Activated CD4-positive, CD25-positive, alpha-beta regulatory T cell treated with anti-CD3 and anti-CD28 coated beads, Interleukin-2, amount 50 U/mL, for 72 hours (primary cell): ENCODE measurements around the gene ATP11A.
"Not testable (repeated sequence)": the region's sequence is repeated elsewhere in the genome, so short reads cannot be mapped to it uniquely, and the experiment has no call there.

Experiments
- DNase-seq: peaks from one replicate; pipeline ENCODE4 v3.0.0; 2021

Gene ATP11A

GRCh38 chr13:112844411-112844810 is 154.6 kb downstream of the ATP11A start:
- no peak for DNase-seq

DNA sequence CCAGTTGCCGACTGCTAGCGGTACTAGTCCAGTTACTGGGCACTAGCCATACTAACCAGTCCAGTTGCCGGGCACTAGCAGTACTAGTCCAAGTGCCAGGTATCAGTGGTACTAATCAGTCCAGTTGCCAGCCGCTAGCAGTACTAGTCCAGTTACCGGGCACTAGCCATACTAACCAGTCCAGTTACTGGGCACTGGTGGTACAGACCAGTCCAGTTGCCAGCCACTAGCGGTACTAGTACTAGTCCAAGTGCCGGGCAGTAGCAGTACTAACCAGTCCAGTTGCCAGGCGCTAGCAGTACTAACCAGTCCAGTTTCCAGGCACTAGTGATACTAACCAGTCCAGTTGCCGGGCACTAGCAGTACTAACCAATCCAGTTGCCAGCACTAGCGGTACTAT is 155.0 kb downstream of the ATP11A start:
- no peak for DNase-seq

- no peak for DNase-seq
These were observed 155.8 kb downstream of the ATP11A start for GRCh38 chr13:112845511-112846144.

GRCh38 chr13:112846411-112847115 is 156.7 kb downstream of the ATP11A start:
- DNase-seq, result no peak

DNA sequence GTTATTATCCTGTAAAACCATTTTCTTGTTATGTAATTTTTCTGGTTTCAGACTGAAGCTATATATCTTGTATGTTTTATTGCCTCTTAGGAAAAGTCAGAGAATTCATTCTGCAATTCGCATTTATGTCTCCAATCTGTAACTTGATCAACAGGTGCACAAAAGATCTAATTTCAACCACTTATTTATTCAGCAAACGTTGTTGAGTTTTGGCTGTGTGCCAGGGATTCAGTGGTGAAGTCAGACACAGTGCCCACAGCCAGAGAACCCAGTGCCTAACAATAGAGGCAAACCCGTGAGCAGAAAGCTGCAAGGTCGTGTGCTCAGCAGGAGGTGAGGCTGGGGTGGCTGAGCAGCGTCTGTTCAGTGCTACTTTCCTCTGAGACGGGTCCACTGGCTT is 159.7 kb downstream of the ATP11A start:
- DNase-seq, result no peak

DNA sequence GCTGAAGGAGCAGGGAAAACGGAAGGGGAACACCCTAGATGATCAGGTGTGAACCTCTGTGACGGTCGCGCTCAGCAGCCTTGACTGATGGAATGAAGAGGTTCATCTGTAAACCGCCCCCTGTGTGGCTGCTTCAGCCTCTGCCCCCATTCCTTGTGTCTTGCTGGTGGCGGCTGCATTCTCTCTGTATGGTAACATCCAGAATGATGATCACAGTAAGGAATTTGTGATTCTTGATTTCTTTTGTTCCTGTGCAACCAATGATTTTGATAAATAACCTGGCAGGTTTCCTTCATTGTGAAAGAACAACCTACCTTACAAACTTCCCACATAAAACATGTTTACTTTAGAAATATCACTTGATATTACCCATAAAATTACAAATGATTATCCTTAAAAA is 160.4 kb downstream of the ATP11A start:
- no peak for DNase-seq

- no peak for DNase-seq
These were observed 161.5 kb downstream of the ATP11A start for GRCh38 chr13:112851107-112852038.

DNA sequence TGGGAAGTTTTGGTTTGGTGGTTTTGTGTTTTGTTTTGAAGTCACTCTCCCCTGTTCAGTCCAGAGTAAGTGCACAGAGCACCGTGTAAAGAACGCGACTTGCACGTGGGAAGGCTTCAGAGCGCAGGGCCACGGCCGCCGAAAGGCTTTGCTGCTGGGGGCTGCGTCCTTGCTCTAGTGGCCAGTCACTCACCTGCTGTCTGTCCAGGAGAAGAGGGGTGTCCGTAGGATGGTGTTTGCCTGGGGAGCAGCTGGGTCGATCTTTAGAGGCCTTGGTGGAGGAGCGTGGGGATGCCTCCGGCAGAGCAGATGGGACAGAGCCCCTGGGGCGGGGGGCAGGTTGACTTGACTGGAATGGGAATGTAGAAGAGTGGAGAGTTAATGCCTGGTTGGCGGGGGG is 162.6 kb downstream of the ATP11A start:
- DNase-seq, result no peak

- no peak for DNase-seq
These were observed 163.0 kb downstream of the ATP11A start for GRCh38 chr13:112852808-112853207.

GRCh38 chr13:112854321-112854720 is 164.5 kb downstream of the ATP11A start:
- no peak for DNase-seq

DNA sequence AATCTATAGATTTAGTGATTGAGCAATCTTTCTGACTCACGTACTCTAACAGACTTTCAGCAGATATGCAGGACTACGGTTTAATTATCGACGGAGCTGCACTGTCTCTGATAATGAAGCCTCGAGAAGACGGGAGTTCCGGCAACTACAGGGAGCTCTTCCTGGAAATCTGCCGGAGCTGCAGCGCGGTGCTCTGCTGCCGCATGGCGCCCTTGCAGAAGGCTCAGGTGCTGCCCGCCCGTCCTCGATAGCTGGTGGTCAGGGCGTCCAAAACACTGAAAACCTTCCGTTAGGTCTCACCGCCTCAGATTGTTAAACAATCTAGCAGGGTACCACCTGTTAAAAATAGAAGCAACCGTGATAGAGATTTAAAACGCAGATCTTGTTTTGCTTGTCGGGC is 166.0 kb downstream of the ATP11A start:
- DNase-seq, result no peak

GRCh38 chr13:112857914-112858490 is 168.2 kb downstream of the ATP11A start:
- no peak for DNase-seq

GRCh38 chr13:112859128-112859816 is 169.4 kb downstream of the ATP11A start:
- no peak for DNase-seq

- DNase-seq, result no peak
These were observed 170.0 kb downstream of the ATP11A start for GRCh38 chr13:112859817-112860190.

GRCh38 chr13:112861876-112862615 is 172.2 kb downstream of the ATP11A start:
- DNase-seq, result no peak

DNA sequence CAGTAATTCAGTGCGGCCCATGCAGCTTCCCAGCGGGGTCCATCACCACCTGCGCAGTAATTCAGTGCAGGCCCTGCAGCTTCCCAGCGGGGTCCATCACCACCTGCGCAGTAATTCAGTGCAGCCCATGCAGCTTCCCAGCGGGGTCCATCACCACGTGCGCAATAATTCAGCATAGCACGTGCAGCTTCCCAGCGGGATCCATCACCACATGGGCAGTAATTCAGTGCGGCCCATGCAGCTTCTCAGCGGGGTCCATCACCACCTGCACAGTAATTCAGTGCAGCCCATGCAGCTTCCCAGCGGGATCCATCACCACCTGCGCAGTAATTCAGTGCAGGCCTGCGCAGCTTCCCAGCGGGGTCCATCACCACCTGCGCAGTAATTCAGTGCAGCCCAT is 173.5 kb downstream of the ATP11A start:
- not testable (repeated sequence) for DNase-seq

- DNase-seq, result not testable (repeated sequence)
These were observed 175.6 kb downstream of the ATP11A start for GRCh38 chr13:112865478-112865877.

GRCh38 chr13:112867301-112867711 is 177.5 kb downstream of the ATP11A start:
- DNase-seq, result no peak

GRCh38 chr13:112868308-112868707 is 178.5 kb downstream of the ATP11A start:
- DNase-seq, result no peak

DNA sequence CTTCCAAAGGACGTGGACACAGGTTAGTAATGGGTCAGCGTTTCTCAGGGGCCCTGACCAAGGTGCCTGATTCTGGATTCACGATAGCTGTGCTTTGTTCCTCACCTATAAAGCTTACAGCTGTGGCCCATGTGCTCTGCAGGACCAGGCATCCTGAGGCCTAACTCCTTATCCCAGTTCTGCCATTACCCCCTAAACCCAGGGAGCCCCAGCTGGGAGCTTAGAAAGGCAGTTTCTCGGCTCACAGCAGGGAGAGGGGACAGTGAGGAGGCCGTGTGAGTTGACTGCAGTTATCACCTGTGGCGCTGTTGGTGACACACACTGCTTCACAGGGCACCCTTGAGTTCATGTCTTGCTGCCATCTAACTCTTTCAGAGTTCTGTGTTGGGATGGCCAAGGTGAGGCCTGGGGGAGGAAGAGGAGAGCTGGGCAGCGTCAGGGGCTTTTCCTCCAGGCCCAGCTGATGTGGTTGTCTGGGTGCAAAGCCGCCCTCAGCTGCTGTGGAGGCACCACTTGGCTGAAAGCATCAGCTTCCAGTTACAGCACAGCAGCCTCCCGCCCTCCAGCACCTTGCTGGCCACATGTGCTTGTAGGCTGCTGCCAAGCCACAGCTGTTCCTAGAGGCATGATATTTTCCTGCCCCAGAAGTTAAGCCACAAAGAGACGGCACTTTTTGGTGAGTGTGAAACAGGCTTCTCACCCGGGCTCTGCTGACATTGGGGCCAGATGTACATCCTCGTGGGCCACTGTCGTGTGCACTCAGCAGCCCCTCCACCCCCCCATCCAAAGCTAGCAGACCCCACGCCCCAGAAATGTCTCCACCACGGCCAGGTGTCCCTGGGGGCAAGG is 179.6 kb downstream of the ATP11A start:
- DNase-seq, result no peak

DNA sequence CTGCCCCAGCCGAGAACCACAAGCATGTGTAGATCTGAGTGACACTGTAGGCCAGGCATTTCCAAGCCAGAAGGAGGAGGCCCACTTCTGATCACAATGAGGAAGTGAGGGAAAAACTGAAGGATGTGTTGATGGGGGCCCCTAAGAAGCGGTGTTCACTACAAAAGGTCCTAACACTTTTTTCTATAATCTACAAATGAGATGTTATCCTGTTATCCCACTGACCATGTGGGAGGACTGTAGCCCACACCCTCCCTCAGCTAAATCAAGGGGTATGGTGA is 180.2 kb downstream of the ATP11A start:
- no peak for DNase-seq
